Measurements from ENCODE around the gene CLIC4.

CLIC4 gene

GRCh38 chr1:24862775-24863483 is 117.7 kb downstream of the CLIC4 start:
- peak; percentile 51 for DNase-seq

- no peak for DNase-seq
Observed at GRCh38 chr1:24864370-24864777, 119.1 kb downstream of the CLIC4 start.

GRCh38 chr1:24865168-24865567 is 119.9 kb downstream of the CLIC4 start:
- DNase-seq = no peak

GRCh38 chr1:24865587-24865986 is 120.3 kb downstream of the CLIC4 start:
- DNase-seq = no peak

GRCh38 chr1:24866211-24867083 is 121.2 kb downstream of the CLIC4 start:
- DNase-seq = peak; percentile 52

GRCh38 chr1:24867084-24867870 is 122.0 kb downstream of the CLIC4 start:
- no peak for DNase-seq

GRCh38 chr1:24868016-24868875 is 123.0 kb downstream of the CLIC4 start:
- DNase-seq = peak; percentile 50

GRCh38 chr1:24870551-24871195 is 125.4 kb downstream of the CLIC4 start:
- peak; percentile 68 for DNase-seq

GRCh38 chr1:24871306-24871901 is 126.2 kb downstream of the CLIC4 start:
- DNase-seq = peak; percentile 58

GRCh38 chr1:24872061-24872850 is 127.0 kb downstream of the CLIC4 start:
- DNase-seq = peak; percentile 51

- DNase-seq = no peak
Observed at GRCh38 chr1:24873148-24873547, 127.9 kb downstream of the CLIC4 start.

GRCh38 chr1:24874056-24874455 is 128.8 kb downstream of the CLIC4 start:
- DNase-seq = no peak

GRCh38 chr1:24874611-24875234 is 129.5 kb downstream of the CLIC4 start:
- DNase-seq = no peak

GRCh38 chr1:24875257-24875656 is 130.0 kb downstream of the CLIC4 start:
- no peak for DNase-seq

- DNase-seq = no peak
Observed at GRCh38 chr1:24875991-24876506, 130.8 kb downstream of the CLIC4 start.

GRCh38 chr1:24878045-24878444 is 132.8 kb downstream of the CLIC4 start:
- no peak for DNase-seq

- DNase-seq = peak; percentile 32
Observed at GRCh38 chr1:24878775-24879742, 133.8 kb downstream of the CLIC4 start.

- DNase-seq = no peak
Observed at GRCh38 chr1:24881034-24881433, 135.8 kb downstream of the CLIC4 start.

GRCh38 chr1:24884751-24885150 is 139.5 kb downstream of the CLIC4 start:
- no peak for DNase-seq
